ENCODE results near the gene LRPPRC. TPM values are rescaled to one million over a fixed set of nuclear protein-coding genes. Genes with fewer than 3 reads are reported as not detected.

The LRPPRC gene
- polyA plus RNA-seq, 1 experiment, result 86.9 TPM

DNA sequence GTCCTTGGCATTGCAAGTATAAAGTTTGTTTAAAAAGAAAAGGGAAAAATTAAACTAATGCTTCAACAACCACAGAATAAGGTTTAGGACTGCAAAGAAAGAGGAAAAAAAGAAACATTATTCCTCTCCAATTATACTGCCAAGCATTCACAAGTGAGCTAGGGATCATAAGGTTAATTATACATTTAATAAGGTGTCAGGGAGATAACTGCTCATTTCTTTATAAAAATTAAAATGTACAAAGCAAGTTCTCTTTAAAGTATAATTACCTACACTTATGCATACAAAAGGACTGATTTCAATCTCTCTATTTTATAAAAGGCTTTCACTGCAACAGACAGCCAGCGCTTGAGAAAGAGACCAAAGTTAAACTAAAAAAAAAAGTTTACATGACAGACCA, 98.9 kb downstream of the LRPPRC start:
- Histone ChIP-seq H3K9me3 (ENCODE audit: control insufficient read depth, insufficient read depth, low read length) (no peaks in the 10 kb centered on the region), H3K27me3 (ENCODE audit: control insufficient read depth, insufficient read depth, low read length) (no peaks in the 10 kb centered on the region), H3K4me3 (ENCODE audit: low read depth, low read length) (no peak overlapping the region), H3K27ac (ENCODE audit: low read depth, low read length) (no peak overlapping the region)
- CTCF ChIA-PET, result no interaction called here
- POLR2A ChIA-PET, result no interaction called here
- no peak for DNase-seq (ENCODE audit: low read depth, low spot score)
- TF ChIP-seq, protein P1, sequence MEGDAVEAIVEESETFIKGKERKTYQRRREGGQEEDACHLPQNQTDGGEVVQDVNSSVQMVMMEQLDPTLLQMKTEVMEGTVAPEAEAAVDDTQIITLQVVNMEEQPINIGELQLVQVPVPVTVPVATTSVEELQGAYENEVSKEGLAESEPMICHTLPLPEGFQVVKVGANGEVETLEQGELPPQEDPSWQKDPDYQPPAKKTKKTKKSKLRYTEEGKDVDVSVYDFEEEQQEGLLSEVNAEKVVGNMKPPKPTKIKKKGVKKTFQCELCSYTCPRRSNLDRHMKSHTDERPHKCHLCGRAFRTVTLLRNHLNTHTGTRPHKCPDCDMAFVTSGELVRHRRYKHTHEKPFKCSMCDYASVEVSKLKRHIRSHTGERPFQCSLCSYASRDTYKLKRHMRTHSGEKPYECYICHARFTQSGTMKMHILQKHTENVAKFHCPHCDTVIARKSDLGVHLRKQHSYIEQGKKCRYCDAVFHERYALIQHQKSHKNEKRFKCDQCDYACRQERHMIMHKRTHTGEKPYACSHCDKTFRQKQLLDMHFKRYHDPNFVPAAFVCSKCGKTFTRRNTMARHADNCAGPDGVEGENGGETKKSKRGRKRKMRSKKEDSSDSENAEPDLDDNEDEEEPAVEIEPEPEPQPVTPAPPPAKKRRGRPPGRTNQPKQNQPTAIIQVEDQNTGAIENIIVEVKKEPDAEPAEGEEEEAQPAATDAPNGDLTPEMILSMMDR (IDR thresholded peaks at IDR 0.05; ENCODE audit: low read depth, low read length), result no peak

DNA sequence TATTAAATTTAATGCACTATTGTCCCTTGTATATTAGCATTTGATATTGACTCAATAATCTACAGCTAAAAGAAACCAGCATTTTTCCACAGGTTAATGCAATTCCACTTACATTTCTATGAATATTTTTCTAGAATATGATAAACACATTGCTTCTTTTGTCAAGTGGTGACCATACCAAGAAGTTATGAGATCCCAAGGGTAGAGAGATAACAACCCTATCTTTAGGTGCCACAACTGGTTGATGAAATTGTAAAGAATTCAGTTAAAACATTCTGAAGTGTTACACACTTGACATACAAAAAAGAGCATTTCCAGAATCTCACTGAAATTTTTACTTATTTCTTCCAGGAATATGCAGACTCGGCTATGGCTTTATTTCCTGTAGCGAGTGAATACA, 101.0 kb downstream of the LRPPRC start:
- Histone ChIP-seq H3K27me3 (ENCODE audit: control insufficient read depth, insufficient read depth, low read length) (no peaks in the 10 kb centered on the region), H3K27ac (ENCODE audit: low read depth, low read length) (no peak overlapping the region), H3K4me3 (ENCODE audit: low read depth, low read length) (no peak overlapping the region), H3K9me3 (ENCODE audit: control insufficient read depth, insufficient read depth, low read length) (no peaks in the 10 kb centered on the region)
- DNase-seq (ENCODE audit: low read depth, low spot score), result no peak
- ChIA-PET CTCF (interaction anchor here (1.8 kb wide), 1 partner anchor 17 kb away, joined by 5 read pairs; no protein-coding TSS in a partner anchor), POLR2A (no interaction called here)
- TF ChIP-seq, protein P1 (IDR thresholded peaks at IDR 0.05; ENCODE audit: low read depth, low read length), result no peak

DNA sequence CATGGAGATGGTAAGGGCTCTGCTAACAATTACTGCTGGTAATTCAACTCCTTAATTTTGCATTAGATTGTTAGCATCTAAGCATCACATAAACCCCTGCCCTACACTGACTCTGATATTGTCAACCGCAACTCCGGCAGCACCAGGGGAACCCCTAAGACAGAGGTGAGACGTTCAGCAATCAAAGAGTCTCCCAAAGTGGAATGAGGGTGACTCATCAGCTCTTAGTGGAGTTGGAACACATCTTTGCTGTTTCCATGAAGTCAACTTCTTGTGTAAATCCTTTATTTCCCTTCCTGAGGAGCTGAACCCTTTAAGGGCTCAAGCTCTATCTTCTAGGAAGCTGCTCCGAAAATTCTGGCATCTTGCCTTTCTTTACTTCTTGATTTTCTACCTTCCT, 104.9 kb downstream of the LRPPRC start:
- Histone ChIP-seq H3K9me3 (ENCODE audit: control insufficient read depth, insufficient read depth, low read length) (no peaks in the 10 kb centered on the region), H3K27me3 (ENCODE audit: control insufficient read depth, insufficient read depth, low read length) (no peaks in the 10 kb centered on the region), H3K4me3 (ENCODE audit: low read depth, low read length) (no peak overlapping the region), H3K27ac (ENCODE audit: low read depth, low read length) (no peak overlapping the region)
- DNase-seq (ENCODE audit: low read depth, low spot score), result no peak
- CTCF ChIA-PET, result interaction anchor here (1.0 kb wide), 1 partner anchor 13 kb away, joined by 3 read pairs; no protein-coding TSS in a partner anchor
- TF ChIP-seq, protein P1 (IDR thresholded peaks at IDR 0.05; ENCODE audit: low read depth, low read length), result no peak
- POLR2A ChIA-PET, result no interaction called here

DNA sequence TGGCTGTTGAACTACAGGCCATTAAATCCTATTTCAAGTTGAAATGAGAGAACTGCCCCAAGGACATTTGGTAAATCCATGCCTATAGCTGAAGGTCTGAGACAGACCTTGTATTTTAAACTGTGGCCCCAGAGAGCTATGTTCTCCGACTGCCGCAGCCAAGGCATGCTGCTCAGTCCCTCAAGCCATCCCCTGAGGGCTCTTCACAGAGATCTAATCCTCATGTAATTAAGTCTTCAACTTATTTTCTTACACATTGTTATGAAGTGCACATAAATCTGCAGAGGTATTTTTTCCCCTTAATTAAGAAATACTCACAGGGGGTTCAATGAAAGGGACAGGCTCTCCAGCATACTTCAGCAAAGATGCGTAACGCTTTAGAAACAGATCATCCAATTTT, 106.4 kb downstream of the LRPPRC start:
- H3K27ac ChIP-seq (ENCODE audit: low read depth, low read length), result no peak overlapping the region
- no peaks in the 10 kb centered on the region for H3K9me3 ChIP-seq (ENCODE audit: control insufficient read depth, insufficient read depth, low read length)
- no peak for DNase-seq (ENCODE audit: low read depth, low spot score)
- H3K4me3 ChIP-seq (ENCODE audit: low read depth, low read length), result no peak overlapping the region
- no peaks in the 10 kb centered on the region for H3K27me3 ChIP-seq (ENCODE audit: control insufficient read depth, insufficient read depth, low read length)
- POLR2A ChIA-PET, result no interaction called here
- TF ChIP-seq, protein P1 (IDR thresholded peaks at IDR 0.05; ENCODE audit: low read depth, low read length), result no peak
- CTCF ChIA-PET, result interaction anchor here (1.7 kb wide), 1 partner anchor 11 kb away, joined by 4 read pairs; no protein-coding TSS in a partner anchor

DNA sequence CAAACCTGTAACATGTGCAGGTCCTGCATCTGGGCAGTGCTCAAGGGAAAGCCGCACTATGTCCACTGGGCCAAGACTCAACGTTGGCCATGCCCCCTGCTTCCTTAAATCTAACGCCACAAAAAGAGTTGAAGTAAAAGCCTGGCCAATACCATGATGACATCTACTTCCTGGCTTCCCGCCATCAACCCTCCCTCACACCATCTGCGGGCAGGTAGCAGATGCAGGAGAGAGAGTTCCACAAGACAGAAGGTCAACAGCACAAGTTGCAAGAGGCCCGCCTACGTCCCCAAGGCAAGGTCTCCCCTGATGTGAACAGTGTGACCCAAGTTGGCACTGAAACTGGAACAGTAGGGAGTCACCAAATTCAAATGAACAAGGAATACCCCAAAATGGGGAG, 108.6 kb downstream of the LRPPRC start:
- ChIA-PET POLR2A (no interaction called here), CTCF (no interaction called here)
- H3K9me3 ChIP-seq (ENCODE audit: control insufficient read depth, insufficient read depth, low read length), result no peaks in the 10 kb centered on the region
- no peak overlapping the region for H3K4me3 ChIP-seq (ENCODE audit: low read depth, low read length)
- no peak for DNase-seq (ENCODE audit: low read depth, low spot score)
- H3K27ac ChIP-seq (ENCODE audit: low read depth, low read length), result no peak overlapping the region
- no peaks in the 10 kb centered on the region for H3K27me3 ChIP-seq (ENCODE audit: control insufficient read depth, insufficient read depth, low read length)
- TF ChIP-seq, protein P1 (IDR thresholded peaks at IDR 0.05; ENCODE audit: low read depth, low read length), result no peak
